Spleen (tissue), 11 donors: ENCODE data around the gene ASB14. TPM values are rescaled to one million over a fixed set of nuclear protein-coding genes. Genes with fewer than 3 reads are reported as not detected.

Experiments used
- DNase-seq: peaks from one replicate; pipeline ENCODE4 v3.0.0-alpha.2; 2020
- H3K27ac ChIP-seq, 8 donors: fragments of 200-600 bp; sonication (generic) in 7 of 8; 1 replicate in 4 of 8; 2 replicates in 4 of 8; pipeline versions ENCODE4 v1.5.0 to v1.8.0; 2016 to 2021; ENCODE audit warnings: inconsistent platforms in 4 of 8, mild to moderate bottlenecking in 4 of 8, moderate library complexity in 1 of 8
- H3K27me3 ChIP-seq, 7 donors: fragments of 200-600 bp; sonication (generic) in 6 of 7; replicated peaks in 1 of 7; 1 replicate in 4 of 7; 2 replicates in 3 of 7; pipeline versions ENCODE4 v1.5.0 to v1.8.0; 2016 to 2021; ENCODE audit warnings: inconsistent platforms in 3 of 7, mild to moderate bottlenecking in 1 of 7
- H3K36me3 ChIP-seq, 6 donors: fragments of 200-600 bp; sonication (generic) in 5 of 6; 1 replicate in 4 of 6; 2 replicates in 2 of 6; pipeline versions ENCODE4 v1.5.0 to v1.8.0; 2016 to 2021; ENCODE audit warnings: inconsistent platforms in 2 of 6
- H3K4me1 ChIP-seq, 6 donors: fragments of 200-600 bp; sonication (generic) in 5 of 6; 1 replicate in 3 of 6; 2 replicates in 3 of 6; pipeline versions ENCODE4 v1.5.0 to v1.8.0; 2016 to 2021; ENCODE audit warnings: inconsistent platforms in 3 of 6
- H3K4me3 ChIP-seq, 8 donors: fragments of 200-600 bp; sonication (generic) in 7 of 8; 1 replicate in 4 of 8; 2 replicates in 4 of 8; pipeline versions ENCODE4 v1.5.0 to v1.8.0; 2016 to 2021; ENCODE audit warnings: inconsistent platforms in 4 of 8, mild to moderate bottlenecking in 4 of 8, moderate library complexity in 2 of 8
- H3K9me3 ChIP-seq, 8 donors: fragments of 200-600 bp; sonication (generic) in 7 of 8; 1 replicate in 4 of 8; 2 replicates in 4 of 8; pipeline versions ENCODE4 v1.5.0 to v1.8.0; 2016 to 2021; ENCODE audit warnings: inconsistent platforms in 4 of 8
- CTCF ChIP-seq, 11 experiments: fragments of 200-600 bp in 7 of 11; fragments of 450-650 bp in 4 of 11; sonication (generic) in 4 of 11; IDR thresholded peaks in 8 of 11; conservative IDR thresholded peaks in 3 of 11; 1 replicate in 7 of 11; 2 replicates in 4 of 11; pipeline versions ENCODE4 v1.4.0 to v1.8.0; 2016 to 2021; ENCODE audit warnings: antibody characterized with exemption in 11 of 11, inconsistent platforms in 4 of 11, mild to moderate bottlenecking in 1 of 11
- POLR2A ChIP-seq, 3 donors: fragments of 450-650 bp; IDR thresholded peaks; one replicate each; pipeline ENCODE4 v1.5.1; 2017; ENCODE audit warnings: antibody characterized with exemption in 3 of 3, mild to moderate bottlenecking in 1 of 3
- POLR2AphosphoS5 ChIP-seq, 3 donors: sonication (generic); formaldehyde crosslinking; IDR thresholded peaks; one replicate each; pipeline ENCODE4 v1.5.1; 2017; ENCODE audit warnings: antibody characterized with exemption in 3 of 3
- WGBS, 5 donors: extraction: QIAGEN DNeasy Blood & Tissue Kit in 3 of 5; methylation state at CpG; one replicate each; pipeline versions ENCODE4 v1.1.5 to v1.1.7; 2013 to 2018; 5-methylcytosine and 5-hydroxymethylcytosine counted together
- intact Hi-C: fragments of 100-400 bp; cut with DNase I; formaldehyde crosslinking; loops from one replicate; pipeline ENCODE4 v1.15.0; 2023; ENCODE audit warnings: low total_unique reads
- polyA plus RNA-seq, 3 donors: library from polyadenylated mRNA; stranded (reverse); fragments of 200-250 nt; gene quantifications; one replicate each; pipeline ENCODE4 v1.2.1, GENCODE V29; 2013
- total RNA-seq, 7 donors: library from RNA; depleted of rRNA in 3 of 7; stranded (reverse); fragments of >200 nt in 3 of 7; fragmentation: NEBNext Ultra II Directional in 4 of 7; extraction: Animal tissue kit (Norgen Biotek cat#: 25700) in 4 of 7; gene quantifications; one replicate each; pipeline versions ENCODE4 v1.1.0 to v1.2.1, GENCODE V29; 2016 to 2021
- donor health status: healthy with polysubstance abuse.
- donor health status: DM: no; HTN: no; CAD: no; lungs with moderate emphysema.
- donor health status: DM: no; HTN: no; CAD: no.
- donor health status: Bipolar disorder and iron deficiency.
- donor health status: healthy.
- donor health status: DM: no; HTN: no; CAD: no.
- donor health status: DM: yes; HTN: yes; CAD: no.

Gene ASB14
- total and polyA plus RNA-seq, 10 donors = 0.07 TPM; not detected in 9

DNA sequence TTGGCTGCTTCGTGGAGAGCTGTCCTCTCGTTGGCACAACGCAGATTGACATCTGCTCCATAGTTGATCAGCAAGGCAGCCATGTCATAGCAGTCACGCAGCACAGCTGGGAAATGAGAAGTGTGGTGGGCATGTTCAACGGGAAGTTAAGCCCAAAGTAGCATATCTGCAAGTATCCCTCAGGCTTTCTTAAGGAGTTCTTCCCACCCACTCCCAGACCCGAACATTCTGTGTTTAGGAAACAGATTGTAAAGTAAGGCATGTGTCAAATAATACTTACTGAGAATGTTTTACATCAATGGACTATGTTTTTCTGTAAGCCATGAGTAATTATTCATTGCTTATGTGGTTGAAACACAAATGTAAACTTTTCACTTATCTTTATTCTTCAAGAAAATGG, 9.2 kb downstream of the ASB14 start:
- no peaks in the 10 kb centered on the region for H3K4me1 ChIP-seq
- H3K4me3 ChIP-seq = no peak overlapping the region
- TF ChIP-seq POLR2AphosphoS5 (IDR thresholded peaks at IDR 0.05) (peak in 1 of 3 donors; percentile 10), POLR2A (IDR thresholded peaks at IDR 0.05) (no peak)
- no peaks in the 10 kb centered on the region for H3K27me3 ChIP-seq
- no peaks in the 10 kb centered on the region for H3K36me3 ChIP-seq
- H3K27ac ChIP-seq = no peak overlapping the region
- WGBS, 5 donors = 80 to 85% (median 83%) methylated on average over 6 of the region's 6 CpGs
- intact Hi-C loops = no loop called here
- DNase-seq = no peak
- H3K9me3 ChIP-seq = peaks cover 0 to 12% (median 2%) of the 10 kb centered on the region in 8 donors

DNA sequence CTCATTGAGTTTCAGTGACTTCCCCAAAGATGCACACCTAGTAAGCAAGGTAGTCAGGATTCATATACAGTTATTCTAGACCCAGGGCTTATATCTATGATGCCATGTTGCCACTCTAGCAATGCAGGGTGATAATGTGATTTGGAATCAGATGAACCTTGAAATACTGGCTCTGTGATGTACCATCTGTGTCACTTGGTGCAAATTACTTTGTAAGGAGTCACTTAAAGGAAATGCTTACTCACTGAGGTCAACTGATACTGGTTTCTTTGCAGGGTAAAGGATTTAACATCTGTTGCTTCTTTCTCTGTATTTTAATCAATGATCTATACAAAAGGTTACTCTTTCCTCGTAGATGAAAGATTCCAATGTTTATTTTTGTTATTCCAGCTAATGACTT, 10.8 kb downstream of the ASB14 start:
- intact Hi-C loops = no loop called here
- TF ChIP-seq POLR2A (IDR thresholded peaks at IDR 0.05) (no peak), POLR2AphosphoS5 (IDR thresholded peaks at IDR 0.05) (no peak), CTCF (IDR thresholded peaks at IDR 0.05 in 8 of 11, conservative IDR thresholded peaks at IDR 0.05 in 3 of 11) (no peak)
- DNase-seq = no peak
- H3K4me1 ChIP-seq = no peaks in the 10 kb centered on the region
- H3K9me3 ChIP-seq = peaks cover 0 to 12% (median 2%) of the 10 kb centered on the region in 8 donors
- no peak overlapping the region for H3K27ac ChIP-seq
- peaks cover 0 to 2% (median 0%) of the 10 kb centered on the region in 6 donors for H3K36me3 ChIP-seq
- 18 to 30% (median 20%) methylated on average over 1 of the region's 1 CpG for WGBS, 5 donors
- no peak overlapping the region for H3K4me3 ChIP-seq
- no peaks in the 10 kb centered on the region for H3K27me3 ChIP-seq

DNA sequence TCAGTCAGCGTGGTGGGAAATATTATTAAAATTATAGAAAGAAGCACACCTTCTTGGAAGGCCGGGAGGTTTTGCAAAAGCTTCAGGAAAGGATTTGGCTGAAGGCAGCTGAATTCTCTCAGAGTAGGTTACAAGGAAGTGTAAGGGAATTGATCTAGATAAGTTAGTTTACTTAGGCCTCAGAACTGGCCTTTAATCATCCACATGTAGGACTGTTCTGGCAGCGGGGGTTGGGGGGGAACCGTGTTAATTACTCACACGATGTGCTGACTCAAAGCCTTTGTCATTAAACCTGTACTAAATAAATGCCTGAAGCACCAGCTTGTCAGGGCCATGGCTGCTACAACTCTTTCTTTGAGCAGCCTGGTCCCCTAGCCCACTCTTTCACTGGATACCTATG, 12.8 kb downstream of the ASB14 start:
- WGBS, 5 donors = 94 to 98% (median 95%) methylated on average over 5 of the region's 5 CpGs
- Histone ChIP-seq H3K27ac (no peak overlapping the region), H3K27me3 (no peaks in the 10 kb centered on the region), H3K4me3 (no peak overlapping the region), H3K9me3 (peaks cover 0 to 12% (median 2%) of the 10 kb centered on the region in 8 donors), H3K4me1 (no peaks in the 10 kb centered on the region), H3K36me3 (peaks cover 0 to 18% (median 3%) of the 10 kb centered on the region in 6 donors)
- DNase-seq = no peak
- intact Hi-C loops = no loop called here
- TF ChIP-seq POLR2A (IDR thresholded peaks at IDR 0.05) (no peak), CTCF (IDR thresholded peaks at IDR 0.05 in 8 of 11, conservative IDR thresholded peaks at IDR 0.05 in 3 of 11) (no peak), POLR2AphosphoS5 (IDR thresholded peaks at IDR 0.05) (no peak)

DNA sequence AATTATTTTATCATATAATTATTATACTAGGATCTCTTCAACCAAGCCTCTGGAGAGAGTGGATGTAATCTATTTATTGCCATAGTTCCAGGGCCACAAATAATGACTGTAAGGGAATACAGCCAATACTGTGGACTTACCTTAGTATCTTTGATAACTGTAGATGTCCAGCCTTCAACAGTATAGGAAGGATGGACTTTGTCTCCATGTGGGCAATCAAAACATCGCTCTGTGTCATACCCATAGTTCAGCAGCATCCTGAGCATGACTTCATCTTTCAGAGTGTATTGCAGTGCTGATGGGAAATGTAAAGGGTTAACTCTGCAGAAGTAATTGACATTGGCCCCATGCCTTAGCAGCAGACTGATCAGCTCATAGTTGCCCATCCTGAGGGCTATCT, 14.2 kb downstream of the ASB14 start:
- H3K27ac ChIP-seq = no peak overlapping the region
- no peaks in the 10 kb centered on the region for H3K4me1 ChIP-seq
- no peaks in the 10 kb centered on the region for H3K27me3 ChIP-seq
- intact Hi-C loops = no loop called here
- no peak for TF ChIP-seq POLR2AphosphoS5 (IDR thresholded peaks at IDR 0.05)
- TF ChIP-seq CTCF (IDR thresholded peaks at IDR 0.05 in 8 of 11, conservative IDR thresholded peaks at IDR 0.05 in 3 of 11) = no peak
- TF ChIP-seq POLR2A (IDR thresholded peaks at IDR 0.05) = no peak
- peaks cover 0 to 32% (median 8%) of the 10 kb centered on the region in 6 donors for H3K36me3 ChIP-seq
- H3K4me3 ChIP-seq = no peak overlapping the region
- DNase-seq = no peak
- H3K9me3 ChIP-seq = peaks cover 0 to 12% (median 2%) of the 10 kb centered on the region in 8 donors
- WGBS, 5 donors = 95 to 100% (median 100%) methylated on average over 1 of the region's 1 CpG

GRCh38 chr3:57275393-57275792, 17.1 kb downstream of the ASB14 start:
- H3K27ac ChIP-seq = no peak overlapping the region
- peaks cover 0 to 12% (median 2%) of the 10 kb centered on the region in 8 donors for H3K9me3 ChIP-seq
- TF ChIP-seq POLR2A (IDR thresholded peaks at IDR 0.05) = no peak
- TF ChIP-seq POLR2AphosphoS5 (IDR thresholded peaks at IDR 0.05) = no peak
- TF ChIP-seq CTCF (IDR thresholded peaks at IDR 0.05 in 8 of 11, conservative IDR thresholded peaks at IDR 0.05 in 3 of 11) = no peak
- H3K4me3 ChIP-seq = no peak overlapping the region
- no peak for DNase-seq
- no peaks in the 10 kb centered on the region for H3K4me1 ChIP-seq
- H3K27me3 ChIP-seq = no peaks in the 10 kb centered on the region
- WGBS, 5 donors = 94 to 100% (median 98%) methylated on average over 2 of the region's 2 CpGs
- intact Hi-C loops = no loop called here
- H3K36me3 ChIP-seq = peaks cover 0 to 61% (median 15%) of the 10 kb centered on the region in 6 donors
